GM18498 (cell line): Measurements from ENCODE around the gene GFPT1.
"Not testable (repeated sequence)": the region's sequence is repeated elsewhere in the genome, so short reads cannot be mapped to it uniquely, and the experiment has no call there.

ENCODE experiments used
- ATAC-seq: cut with Tn5 transposase; IDR thresholded peaks from one replicate; pipeline ENCODE4 v1.9.1; 2021; ENCODE audit warnings: mild to moderate bottlenecking, moderate library complexity; ENCODE audit not compliant: unreplicated experiment

The GFPT1 gene

DNA sequence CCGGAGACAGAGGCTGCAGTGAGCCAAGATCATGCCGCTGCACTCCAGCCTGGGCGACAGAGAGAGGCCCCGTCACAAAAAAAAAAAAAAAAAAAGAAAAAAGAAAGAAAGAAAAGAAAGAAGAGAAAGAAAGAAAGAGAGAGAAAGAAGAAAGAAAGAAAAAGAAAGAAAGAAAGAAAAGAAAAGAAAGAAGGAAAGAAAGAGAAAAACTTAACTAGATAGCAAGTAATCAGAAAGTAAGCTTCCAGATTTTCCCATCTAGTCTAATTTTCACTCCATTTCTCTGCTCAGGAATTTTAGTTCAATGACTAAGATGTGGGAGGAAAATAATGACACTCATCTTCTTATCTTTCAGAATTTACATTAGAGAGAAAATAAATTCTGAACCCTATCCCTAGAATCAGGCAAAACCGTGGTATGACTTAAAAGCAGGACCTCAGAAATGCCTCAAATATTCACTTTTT lies 2.4 kb downstream of the GFPT1 start:
- ATAC-seq = no peak

- no peak for ATAC-seq
Observed at GRCh38 chr2:69383176-69383812, 3.7 kb downstream of the GFPT1 start.

DNA sequence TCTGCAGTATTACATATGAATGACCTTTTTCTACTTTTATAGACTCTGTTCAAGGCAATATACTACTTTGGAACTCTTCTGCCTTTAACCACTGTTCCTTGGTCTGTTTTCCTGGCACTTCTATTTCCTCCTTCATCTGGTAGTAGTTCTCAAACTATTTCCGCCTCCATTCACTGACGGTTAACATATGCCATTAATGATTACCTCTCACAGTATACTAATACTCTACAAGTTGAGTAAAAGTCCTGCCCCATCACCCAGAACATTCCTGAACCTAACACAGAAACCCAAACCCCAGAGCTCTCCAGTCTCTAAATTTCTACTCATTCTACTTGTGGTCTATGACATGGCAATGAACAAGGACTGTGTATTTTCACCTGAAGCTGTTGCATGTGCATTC lies 4.5 kb downstream of the GFPT1 start:
- no peak for ATAC-seq

GRCh38 chr2:69381337-69381737 lies 5.7 kb downstream of the GFPT1 start:
- ATAC-seq = no peak

GRCh38 chr2:69380072-69380917 lies 6.7 kb downstream of the GFPT1 start:
- no peak for ATAC-seq

GRCh38 chr2:69376403-69376802 lies 10.6 kb downstream of the GFPT1 start:
- no peak for ATAC-seq

DNA sequence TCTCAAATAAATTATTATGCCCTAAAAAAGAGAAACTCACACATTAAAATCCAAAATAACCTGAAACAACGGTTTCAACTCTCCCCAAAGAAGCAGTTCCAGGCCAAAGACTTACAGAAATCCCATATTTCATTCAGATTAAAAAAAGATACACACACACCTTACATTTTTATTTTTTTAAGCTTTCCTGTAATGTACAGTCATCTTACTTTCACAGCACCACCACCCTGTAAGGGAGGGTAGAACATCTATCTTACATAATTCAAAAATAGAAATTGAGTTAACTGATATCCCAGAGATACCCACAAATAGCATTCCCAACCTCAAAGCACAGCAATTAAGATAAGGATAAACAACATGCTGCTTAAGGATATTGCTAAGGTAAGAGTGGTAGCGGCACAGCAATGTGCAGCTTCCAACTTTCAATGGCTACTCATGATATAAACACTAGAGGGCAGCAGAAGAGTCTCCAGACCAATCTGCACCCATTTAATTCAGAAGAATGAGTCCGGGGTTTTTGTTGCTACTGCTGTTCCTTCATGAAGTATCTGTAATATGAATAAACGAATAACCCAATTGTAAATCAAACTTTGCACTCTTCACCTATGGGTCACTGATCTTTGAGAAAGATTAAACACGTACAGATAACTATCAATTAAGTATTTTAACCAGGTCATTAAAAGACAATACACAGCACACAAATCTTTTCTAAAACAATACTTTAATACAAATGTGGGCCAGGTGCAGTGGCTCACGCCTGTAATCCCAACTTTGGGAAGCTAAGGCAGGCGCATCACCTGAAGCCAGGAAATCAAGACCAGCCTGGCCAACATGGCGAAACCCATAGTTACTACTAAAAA lies 11.3 kb downstream of the GFPT1 start:
- no peak for ATAC-seq

GRCh38 chr2:69372767-69373166 lies 14.3 kb downstream of the GFPT1 start:
- no peak for ATAC-seq

GRCh38 chr2:69369802-69370201 lies 17.2 kb downstream of the GFPT1 start:
- no peak for ATAC-seq

DNA sequence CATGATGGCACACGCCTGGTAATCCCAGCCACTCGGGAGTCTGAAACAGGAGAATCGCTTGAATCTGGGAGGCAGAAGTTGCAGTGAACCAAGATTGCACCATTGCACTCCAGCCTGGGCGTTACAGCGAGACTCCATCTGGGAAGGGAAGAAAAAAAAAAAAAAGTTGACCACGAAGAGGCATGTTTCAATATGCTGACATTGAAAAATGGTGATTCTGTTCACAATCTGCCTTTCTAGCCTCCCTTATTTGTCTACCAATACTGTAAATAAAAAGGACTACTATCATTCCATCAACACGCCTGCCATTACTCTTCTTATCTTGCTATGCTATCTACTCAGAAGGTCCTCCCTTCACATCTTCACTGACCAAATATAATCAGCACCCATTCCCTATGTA lies 18.4 kb downstream of the GFPT1 start:
- ATAC-seq = no peak

DNA sequence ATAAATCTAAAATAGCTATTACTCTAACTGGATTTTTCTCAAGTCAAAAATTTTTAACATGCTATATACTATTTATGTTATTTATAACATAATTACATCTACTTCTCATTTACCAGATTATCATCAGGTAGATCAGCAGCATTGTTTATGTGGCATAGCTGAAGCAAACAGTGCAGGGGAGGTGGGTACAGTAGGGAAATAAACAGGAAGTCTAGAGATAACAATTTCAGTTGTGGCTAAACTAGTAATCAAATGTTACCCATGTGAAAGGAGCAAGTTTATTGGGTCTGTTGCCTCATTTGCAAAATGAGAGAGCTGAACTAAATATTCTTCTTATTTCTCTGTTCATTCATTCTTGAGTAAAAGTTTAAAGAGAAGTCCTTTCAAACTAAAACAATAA lies 27.7 kb downstream of the GFPT1 start:
- no peak for ATAC-seq

DNA sequence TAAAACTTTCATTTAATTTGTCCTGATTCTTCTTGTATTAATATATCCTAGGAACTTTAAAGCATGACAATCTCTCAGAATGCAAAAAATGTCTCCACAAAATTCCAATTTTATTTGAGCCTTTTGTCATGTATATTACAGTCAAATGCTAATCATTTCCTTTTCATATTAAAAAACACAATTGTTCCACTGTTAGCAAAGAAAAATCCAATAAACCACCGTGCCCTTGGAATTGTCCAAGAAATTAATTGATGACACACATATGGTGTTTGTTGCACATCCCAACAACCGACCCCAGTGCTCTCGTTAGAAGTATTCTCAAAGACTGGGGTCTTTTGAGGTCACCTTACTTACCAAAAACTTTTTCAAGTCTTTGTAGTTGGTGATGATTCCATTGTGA lies 28.1 kb downstream of the GFPT1 start:
- ATAC-seq = no peak

DNA sequence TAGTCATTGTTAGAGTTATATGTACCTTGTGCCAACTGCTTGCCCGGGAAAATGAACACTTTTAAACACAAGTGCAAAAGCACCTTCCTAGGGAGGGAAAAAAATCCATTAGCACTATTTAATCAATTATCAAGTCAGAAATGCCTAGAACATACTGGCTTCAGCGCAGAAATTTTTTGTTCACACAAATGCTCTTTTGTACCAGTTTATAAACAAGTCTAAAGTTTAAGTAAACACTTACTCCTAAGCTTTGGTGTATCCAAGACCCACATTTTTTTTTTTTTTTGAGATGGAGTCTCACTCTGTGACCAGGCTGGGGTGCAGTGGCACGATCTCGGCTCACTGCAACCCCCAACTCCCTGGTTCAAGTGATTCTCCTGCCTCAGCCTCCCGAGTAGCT lies 30.6 kb downstream of the GFPT1 start:
- no peak for ATAC-seq

GRCh38 chr2:69354976-69355375 lies 32.1 kb downstream of the GFPT1 start:
- not testable (repeated sequence) for ATAC-seq

DNA sequence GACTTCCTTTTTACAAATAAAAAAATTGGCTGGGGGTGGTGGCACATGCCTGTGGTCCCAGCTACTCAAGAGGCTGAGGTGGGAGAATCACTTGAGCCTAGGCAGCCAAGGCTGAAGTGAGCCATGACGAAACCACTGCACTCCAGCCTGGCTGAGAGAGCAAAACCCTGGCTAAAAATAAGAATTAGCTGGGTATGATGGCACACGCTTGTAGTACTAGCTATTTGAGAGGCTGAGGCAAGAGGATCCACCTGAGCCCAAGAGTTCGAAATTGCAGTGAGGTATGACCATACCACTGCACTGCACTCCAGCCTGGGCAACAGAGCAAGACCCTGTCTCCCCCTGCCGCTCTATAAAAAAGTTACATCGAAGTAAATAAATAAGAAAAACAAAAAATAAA lies 33.7 kb downstream of the GFPT1 start:
- no peak for ATAC-seq

DNA sequence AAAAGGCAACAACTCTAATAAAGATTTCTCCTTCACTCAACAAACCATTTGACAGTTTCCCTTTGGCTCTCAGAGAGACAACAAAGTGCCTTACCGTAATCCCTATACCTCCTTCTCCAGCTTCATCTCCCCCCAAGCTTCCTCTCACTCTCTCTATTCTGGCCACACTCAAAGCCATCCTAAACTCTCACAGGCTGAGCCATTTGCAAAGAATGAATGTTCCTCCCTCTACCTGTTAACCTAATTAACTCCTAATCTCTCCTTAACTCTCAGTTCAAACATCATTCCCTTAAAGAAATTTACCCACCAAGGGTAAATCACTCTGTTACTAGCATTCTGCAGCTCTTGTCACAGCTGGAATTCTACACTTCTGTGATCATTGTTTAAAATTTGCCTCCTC lies 38.2 kb downstream of the GFPT1 start:
- ATAC-seq = no peak

DNA sequence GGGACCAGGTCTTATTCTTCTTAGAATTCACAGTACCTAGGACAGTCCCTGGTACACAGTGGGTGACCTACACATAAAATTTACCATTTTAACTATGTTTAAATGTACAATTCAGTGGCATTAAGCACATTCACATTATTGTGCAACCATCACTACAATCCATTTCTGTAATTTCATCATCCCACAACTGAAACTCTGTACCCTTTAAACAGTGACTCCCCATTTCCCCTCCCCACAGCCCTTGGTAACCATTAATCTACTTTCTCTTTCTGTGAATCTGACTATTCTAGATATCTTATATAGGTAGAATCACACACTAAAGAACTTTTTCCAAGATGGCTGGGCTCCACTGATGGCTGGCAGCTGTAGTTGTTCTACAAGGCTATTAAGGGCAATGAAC lies 41.6 kb downstream of the GFPT1 start:
- no peak for ATAC-seq

DNA sequence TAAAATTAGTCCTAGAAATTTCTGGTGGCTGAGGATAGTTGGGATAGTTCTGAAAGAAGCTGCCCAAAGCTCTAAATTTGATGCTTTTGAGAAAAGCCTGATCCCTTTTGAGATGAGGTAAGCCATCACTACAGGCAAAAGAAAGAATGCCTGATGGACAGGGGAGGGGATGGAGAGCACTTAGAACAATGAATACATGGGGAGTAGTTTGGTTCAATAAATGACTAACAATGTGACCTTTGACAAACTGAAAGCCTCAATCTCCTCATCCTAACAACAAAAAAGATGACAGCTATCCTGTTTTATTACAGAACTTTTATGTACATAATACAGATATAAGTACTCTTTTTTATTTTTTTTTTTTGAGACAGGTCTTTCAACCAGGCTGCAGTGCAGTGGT lies 42.7 kb downstream of the GFPT1 start:
- ATAC-seq = no peak

DNA sequence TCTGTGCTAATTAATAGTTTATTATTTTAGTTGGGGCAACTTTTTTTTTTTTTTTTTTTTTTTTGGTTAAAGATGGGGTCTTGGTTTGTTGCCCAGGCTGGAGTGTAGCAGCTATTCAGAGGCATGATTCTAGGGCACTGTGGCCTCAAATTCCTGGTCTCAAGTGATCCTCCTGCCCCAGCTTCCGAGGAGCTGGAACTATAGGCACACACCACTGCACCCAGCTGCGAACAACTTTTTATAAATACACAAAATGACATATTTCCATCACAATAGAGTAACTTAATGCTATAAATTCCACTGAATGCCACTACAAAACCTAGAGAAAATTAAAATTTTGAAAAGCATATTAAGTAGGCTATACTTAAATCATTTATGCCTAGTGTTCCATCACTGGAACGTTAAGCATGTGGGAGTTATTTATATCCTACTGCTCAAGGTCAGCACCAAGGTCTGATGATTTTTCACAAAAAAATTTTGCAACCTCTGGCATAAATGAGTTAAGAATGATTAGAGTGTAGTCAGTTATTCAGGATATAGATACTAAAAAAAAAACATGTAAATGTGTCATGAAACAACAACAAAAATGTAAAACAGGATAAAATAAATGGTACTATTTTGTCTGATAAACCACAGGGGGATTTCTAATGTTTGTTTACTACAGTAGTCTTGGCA lies 46.8 kb downstream of the GFPT1 start:
- no peak for ATAC-seq

DNA sequence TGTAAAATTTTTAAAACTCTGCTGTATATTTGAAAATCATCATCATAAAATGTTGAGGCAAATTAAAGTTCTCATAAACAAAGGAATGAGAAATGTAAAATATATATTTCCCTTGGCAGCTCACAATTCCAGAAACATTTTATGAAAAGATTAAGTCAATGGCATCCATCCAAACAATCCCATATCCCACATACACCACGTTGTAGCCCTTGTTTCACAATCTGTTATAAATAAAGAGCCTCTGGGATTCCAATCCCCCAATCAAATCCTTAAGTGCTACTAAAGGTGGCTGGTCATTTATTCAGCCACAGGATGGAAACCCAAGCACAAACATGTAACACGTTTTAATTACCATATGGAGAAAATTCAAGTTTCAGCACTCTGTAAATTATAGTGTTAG lies 51.7 kb downstream of the GFPT1 start:
- no peak for ATAC-seq

- no peak for ATAC-seq
Observed at GRCh38 chr2:69333352-69333751, 53.7 kb downstream of the GFPT1 start.
